Adrenal gland (tissue), 5 donors: ENCODE measurements around the gene UBASH3B.

ENCODE experiments used
- CTCF ChIP-seq, 6 experiments: fragments of 450-650 bp in 4 of 6; fragments of 200-600 bp in 2 of 6; sonication (generic) in 1 of 6; IDR thresholded peaks; 1 replicate in 5 of 6; 2 replicates in 1 of 6; pipeline versions ENCODE4 v1.5.1 to v1.8.0; 2016 to 2021; ENCODE audit warnings: antibody characterized with exemption in 6 of 6, mild to moderate bottlenecking in 2 of 6, moderate library complexity in 1 of 6
- POLR2A ChIP-seq, 2 donors: fragments of 450-650 bp; IDR thresholded peaks; one replicate each; pipeline ENCODE4 v1.6.1; 2017; ENCODE audit warnings: antibody characterized with exemption in 2 of 2, mild to moderate bottlenecking in 2 of 2, moderate library complexity in 1 of 2
- donor health status: DM: no; HTN: no; CAD: no.

- TF ChIP-seq POLR2A (IDR thresholded peaks at IDR 0.05), result no peak
- TF ChIP-seq CTCF (IDR thresholded peaks at IDR 0.05), result no peak
Observed at GRCh38 chr11:122813894-122814270, 158.4 kb downstream of the UBASH3B start.
